ENCODE data around the gene MALT1.

DNA sequence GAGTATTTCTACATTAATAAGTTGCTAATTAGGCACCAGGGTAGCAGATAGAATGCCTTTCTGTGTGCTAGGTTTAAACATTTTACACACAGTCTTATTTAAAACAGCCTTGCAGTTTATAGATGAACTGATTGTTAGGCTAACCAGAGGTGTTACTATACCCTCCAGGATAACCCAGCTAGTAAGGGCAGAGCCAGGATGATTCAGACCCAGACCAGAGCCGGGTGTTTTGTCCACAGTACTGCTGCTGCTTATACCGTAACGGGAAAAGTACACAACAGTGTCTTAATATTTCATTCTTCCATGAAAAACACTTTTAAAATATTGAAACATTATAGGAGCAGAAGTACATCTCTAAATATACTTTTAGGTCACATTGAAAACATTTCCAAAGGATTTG, 82.7 kb downstream of the MALT1 start:
- TF ChIP-seq POLR2AphosphoS5 (IDR thresholded peaks at IDR 0.05; ENCODE audit: low read depth, low read length) (no peak), POLR2A (IDR thresholded peaks at IDR 0.05; ENCODE audit: low read depth, low read length) (no peak)

All from GM12892 (cell line).